ENCODE measurements around the gene AFMID. TPM values are rescaled to one million over a fixed set of nuclear protein-coding genes. Genes with fewer than 3 reads are reported as not detected.

AFMID gene
- total and polyA plus RNA-seq, 2 of the 13 experiments (the other 11 are each of a cell fraction or from before 2014, with no cell fraction given), result 249 to 270 TPM

DNA sequence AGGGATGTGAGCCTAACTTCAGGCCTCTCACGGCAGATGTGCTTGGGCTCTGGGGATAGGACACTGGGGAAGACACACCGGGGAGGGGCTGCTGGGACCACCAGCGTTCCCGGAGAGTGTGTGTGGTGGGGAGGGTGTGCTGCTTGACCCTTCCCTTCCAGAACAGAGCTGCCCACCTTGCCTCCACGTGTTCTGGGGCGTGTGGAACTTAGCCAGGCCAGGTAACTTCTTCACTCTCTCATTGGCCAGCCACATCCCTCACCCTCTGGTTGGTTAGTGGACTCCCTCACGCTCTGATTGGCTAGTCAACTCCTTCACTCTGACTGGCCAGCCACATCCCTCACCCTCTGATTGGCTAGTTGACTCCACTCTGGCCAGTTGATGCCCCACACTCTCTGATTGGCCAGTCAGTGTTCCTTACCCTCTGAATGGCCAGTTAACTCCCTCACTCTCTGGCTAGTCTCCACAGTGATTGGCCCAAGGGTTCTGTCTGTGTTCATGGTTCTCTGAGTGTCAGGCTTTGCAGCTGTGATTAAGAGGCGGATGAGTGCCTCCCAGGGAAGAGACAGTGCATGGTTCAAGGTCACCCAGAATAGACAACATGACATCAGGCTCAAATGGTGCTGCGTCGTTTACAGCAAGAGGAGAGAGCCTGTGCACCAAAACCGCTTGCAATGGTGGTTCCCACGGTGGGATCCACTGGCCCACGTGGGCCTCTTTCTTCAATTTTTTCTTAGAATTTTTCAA lies 54.3 kb downstream of the AFMID start (continued):
- TF ChIP-seq ZNF282 (IDR thresholded peaks at IDR 0.05; ENCODE audit: partially characterized antibody) (no peak), ZMYM4 (CRISPR knock-in tag; IDR thresholded peaks at IDR 0.05) (peak; percentile 71; the same call in 1 of the 2 replicates), JUND (CRISPR knock-in tag; IDR thresholded peaks at IDR 0.05) (no peak), ZFYVE20 (CRISPR knock-in tag; IDR thresholded peaks at IDR 0.05; ENCODE audit: borderline replicate concordance, low read depth) (peak; percentile 89), TARDBP (CRISPR knock-in tag; IDR thresholded peaks at IDR 0.05) (0 out of 2 replicates have a peak, but pooled peaks have one; percentile 12), ONECUT2 (CRISPR knock-in tag; IDR thresholded peaks at IDR 0.05) (no peak), ZNF672 (CRISPR knock-in tag; IDR thresholded peaks at IDR 0.05) (no peak), NFYB (CRISPR knock-in tag; IDR thresholded peaks at IDR 0.05) (peak; percentile 98), PHF8 (CRISPR knock-in tag; IDR thresholded peaks at IDR 0.05) (peak; percentile 47; the same call in 1 of the 2 replicates), HDAC2 (CRISPR knock-in tag; IDR thresholded peaks at IDR 0.05) (peak; percentile 82), ZNF790 (CRISPR knock-in tag; IDR thresholded peaks at IDR 0.05; ENCODE audit: borderline replicate concordance) (peak; percentile 98; the same call in 1 of the 2 replicates), REPIN1 (CRISPR knock-in tag; IDR thresholded peaks at IDR 0.05; ENCODE audit: borderline replicate concordance, low read depth) (peak; percentile 82; the same call in 1 of the 2 replicates), ELF3 (CRISPR knock-in tag; IDR thresholded peaks at IDR 0.05) (peak; percentile 87), MEF2D (CRISPR knock-in tag; IDR thresholded peaks at IDR 0.05) (peak; percentile 55; the same call in 1 of the 2 replicates), NCOA2 (CRISPR knock-in tag; IDR thresholded peaks at IDR 0.05) (peak; percentile 43; the same call in 1 of the 2 replicates), YEATS2 (CRISPR knock-in tag; IDR thresholded peaks at IDR 0.05; ENCODE audit: borderline replicate concordance) (peak; percentile 48; the same call in 1 of the 2 replicates), HNF4A (CRISPR knock-in tag; IDR thresholded peaks at IDR 0.05) (peak; percentile 94), ZNF891 (CRISPR knock-in tag; IDR thresholded peaks at IDR 0.05) (peak; percentile 79), ZNF335 (CRISPR knock-in tag; IDR thresholded peaks at IDR 0.05) (peak; percentile 34; the same call in 1 of the 2 replicates), ERF (CRISPR knock-in tag; IDR thresholded peaks at IDR 0.05) (0 out of 2 replicates have a peak, but pooled peaks have one; percentile 39), CREM (IDR thresholded peaks at IDR 0.05) (peak; percentile 59; the same call in 1 of the 2 replicates), CREM (CRISPR knock-in tag; IDR thresholded peaks at IDR 0.05) (no peak), CBX1 (IDR thresholded peaks at IDR 0.05; ENCODE audit: low read depth) (peak; percentile 88), MTA1 (CRISPR knock-in tag; IDR thresholded peaks at IDR 0.05; ENCODE audit: borderline replicate concordance) (peak; percentile 78)
- TF ChIP-seq, protein P1, sequence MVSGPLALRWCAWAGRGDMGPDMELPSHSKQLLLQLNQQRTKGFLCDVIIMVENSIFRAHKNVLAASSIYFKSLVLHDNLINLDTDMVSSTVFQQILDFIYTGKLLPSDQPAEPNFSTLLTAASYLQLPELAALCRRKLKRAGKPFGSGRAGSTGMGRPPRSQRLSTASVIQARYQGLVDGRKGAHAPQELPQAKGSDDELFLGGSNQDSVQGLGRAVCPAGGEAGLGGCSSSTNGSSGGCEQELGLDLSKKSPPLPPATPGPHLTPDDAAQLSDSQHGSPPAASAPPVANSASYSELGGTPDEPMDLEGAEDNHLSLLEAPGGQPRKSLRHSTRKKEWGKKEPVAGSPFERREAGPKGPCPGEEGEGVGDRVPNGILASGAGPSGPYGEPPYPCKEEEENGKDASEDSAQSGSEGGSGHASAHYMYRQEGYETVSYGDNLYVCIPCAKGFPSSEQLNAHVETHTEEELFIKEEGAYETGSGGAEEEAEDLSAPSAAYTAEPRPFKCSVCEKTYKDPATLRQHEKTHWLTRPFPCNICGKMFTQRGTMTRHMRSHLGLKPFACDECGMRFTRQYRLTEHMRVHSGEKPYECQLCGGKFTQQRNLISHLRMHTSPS (CRISPR knock-in tag; IDR thresholded peaks at IDR 0.05; ENCODE audit: low read depth), result peak; percentile 18; the same call in 1 of the 2 replicates
- TF ChIP-seq, protein P2, sequence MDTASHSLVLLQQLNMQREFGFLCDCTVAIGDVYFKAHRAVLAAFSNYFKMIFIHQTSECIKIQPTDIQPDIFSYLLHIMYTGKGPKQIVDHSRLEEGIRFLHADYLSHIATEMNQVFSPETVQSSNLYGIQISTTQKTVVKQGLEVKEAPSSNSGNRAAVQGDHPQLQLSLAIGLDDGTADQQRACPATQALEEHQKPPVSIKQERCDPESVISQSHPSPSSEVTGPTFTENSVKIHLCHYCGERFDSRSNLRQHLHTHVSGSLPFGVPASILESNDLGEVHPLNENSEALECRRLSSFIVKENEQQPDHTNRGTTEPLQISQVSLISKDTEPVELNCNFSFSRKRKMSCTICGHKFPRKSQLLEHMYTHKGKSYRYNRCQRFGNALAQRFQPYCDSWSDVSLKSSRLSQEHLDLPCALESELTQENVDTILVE (CRISPR knock-in tag; IDR thresholded peaks at IDR 0.05), result peak; percentile 63; the same call in 1 of the 2 replicates
- TF ChIP-seq, protein P3, sequence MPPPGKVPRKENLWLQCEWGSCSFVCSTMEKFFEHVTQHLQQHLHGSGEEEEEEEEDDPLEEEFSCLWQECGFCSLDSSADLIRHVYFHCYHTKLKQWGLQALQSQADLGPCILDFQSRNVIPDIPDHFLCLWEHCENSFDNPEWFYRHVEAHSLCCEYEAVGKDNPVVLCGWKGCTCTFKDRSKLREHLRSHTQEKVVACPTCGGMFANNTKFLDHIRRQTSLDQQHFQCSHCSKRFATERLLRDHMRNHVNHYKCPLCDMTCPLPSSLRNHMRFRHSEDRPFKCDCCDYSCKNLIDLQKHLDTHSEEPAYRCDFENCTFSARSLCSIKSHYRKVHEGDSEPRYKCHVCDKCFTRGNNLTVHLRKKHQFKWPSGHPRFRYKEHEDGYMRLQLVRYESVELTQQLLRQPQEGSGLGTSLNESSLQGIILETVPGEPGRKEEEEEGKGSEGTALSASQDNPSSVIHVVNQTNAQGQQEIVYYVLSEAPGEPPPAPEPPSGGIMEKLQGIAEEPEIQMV (CRISPR knock-in tag; IDR thresholded peaks at IDR 0.05; ENCODE audit: low read depth), result peak; percentile 26; the same call in 1 of the 2 replicates

Measured in HepG2 (cell line).